HG02763 (cell line): Measurements from ENCODE around the gene EHD1.
"Not testable (repeated sequence)": the region's sequence is repeated elsewhere in the genome, so short reads cannot be mapped to it uniquely, and the experiment has no call there.

Experiments
- ATAC-seq: cut with Tn5 transposase; IDR thresholded peaks from one replicate; pipeline ENCODE4 v1.9.1; 2021; ENCODE audit warnings: mild to moderate bottlenecking, moderate library complexity; ENCODE audit not compliant: unreplicated experiment

The EHD1 gene

DNA sequence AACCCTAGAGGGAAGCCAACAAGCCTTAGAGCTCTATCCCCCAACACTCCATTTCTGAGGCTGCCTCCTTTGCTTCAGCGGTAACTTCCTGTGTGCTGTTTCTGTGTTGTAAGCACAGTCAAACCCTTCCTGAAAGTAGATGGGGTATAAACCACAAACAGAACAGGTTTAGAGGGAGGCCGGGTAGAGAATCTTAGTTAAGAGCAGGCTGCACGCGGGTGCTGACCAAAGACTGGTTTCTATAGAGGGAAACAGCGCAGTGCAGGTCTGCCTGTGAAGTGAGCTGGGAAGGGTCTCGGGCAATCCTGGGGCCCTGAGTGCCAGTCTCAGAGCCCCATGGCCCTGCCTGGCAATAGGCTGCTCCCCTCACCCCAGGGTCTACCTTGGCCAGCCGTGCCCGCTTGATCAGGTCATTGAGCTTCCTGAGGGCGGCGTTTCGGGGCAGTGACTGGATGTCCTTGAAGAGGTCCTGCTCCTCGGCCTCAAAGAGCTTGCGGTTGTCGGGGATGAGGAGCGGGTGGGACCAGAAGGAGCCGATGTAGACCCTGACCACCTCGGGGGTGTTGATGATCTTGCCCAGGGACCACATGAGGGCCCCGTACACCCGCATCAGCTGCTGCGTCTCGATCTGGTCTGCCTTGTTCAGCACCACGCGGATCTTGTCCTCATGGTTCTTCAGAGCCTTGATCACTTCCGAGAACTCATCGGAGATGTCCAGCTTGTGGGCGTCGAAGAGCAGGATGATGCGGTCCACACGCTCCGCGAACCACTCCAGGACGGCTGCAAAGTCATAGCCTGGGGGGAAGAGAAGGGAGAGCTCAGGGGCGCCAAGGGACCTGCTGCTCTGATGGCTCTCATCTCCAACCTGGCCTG, 18.6 kb downstream of the EHD1 start:
- ATAC-seq = peak; percentile 72

DNA sequence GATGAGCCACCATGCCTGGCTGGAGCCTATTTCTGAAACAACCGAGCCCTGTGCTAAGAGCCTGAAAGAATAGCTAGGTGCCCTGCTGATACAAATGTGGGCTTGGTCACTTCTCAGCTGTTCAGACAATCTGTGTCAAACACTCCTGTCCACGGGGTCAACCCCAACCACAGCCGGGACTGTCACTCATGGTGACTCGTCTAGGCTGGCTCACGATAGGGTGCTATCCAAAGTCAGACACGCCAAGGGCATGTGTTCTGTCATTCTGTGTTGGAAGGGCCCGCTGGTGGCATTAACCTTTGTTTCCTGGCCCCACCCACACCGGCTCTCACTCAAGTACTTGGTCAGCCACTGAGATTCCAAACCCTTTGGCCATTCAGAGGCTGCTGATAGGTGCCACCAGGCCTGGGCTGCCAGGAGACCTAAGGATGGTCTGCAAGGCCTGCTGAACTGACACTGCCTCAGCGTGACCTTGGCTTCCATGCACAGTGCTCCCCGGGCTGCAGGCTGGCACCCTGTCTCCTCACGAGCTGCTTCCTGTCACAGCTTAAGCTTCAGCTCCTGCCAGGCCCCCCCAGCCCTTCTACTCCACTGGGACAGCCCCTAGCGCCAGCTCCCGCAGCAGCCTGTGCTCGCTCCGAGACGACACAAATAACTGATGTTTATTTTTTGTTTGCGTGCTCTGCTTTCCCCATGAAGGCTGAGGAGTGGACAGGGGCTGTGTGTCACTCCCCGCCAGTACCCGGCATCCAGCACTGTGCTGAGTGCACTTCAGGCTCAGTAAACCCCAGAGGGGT, 19.8 kb downstream of the EHD1 start:
- ATAC-seq = no peak

DNA sequence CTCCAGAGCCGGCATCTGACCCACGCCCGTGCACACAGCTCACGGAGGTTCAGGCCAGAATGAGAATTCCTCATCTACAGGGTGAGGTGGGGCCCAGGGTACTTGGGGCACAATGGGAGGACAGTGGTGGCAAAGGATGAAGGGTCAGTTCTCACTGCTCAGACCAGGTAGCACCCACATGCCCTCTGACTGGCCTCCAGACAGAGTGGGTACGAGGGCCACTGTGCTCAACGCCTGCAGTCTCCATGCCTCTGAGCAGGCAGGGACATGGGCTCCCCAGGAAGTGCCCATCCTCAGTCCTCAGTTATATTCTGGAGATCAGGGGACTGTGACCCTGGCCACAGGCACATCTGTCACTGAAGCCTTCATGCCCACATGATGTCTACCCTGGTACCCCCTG, 20.9 kb downstream of the EHD1 start:
- no peak for ATAC-seq

DNA sequence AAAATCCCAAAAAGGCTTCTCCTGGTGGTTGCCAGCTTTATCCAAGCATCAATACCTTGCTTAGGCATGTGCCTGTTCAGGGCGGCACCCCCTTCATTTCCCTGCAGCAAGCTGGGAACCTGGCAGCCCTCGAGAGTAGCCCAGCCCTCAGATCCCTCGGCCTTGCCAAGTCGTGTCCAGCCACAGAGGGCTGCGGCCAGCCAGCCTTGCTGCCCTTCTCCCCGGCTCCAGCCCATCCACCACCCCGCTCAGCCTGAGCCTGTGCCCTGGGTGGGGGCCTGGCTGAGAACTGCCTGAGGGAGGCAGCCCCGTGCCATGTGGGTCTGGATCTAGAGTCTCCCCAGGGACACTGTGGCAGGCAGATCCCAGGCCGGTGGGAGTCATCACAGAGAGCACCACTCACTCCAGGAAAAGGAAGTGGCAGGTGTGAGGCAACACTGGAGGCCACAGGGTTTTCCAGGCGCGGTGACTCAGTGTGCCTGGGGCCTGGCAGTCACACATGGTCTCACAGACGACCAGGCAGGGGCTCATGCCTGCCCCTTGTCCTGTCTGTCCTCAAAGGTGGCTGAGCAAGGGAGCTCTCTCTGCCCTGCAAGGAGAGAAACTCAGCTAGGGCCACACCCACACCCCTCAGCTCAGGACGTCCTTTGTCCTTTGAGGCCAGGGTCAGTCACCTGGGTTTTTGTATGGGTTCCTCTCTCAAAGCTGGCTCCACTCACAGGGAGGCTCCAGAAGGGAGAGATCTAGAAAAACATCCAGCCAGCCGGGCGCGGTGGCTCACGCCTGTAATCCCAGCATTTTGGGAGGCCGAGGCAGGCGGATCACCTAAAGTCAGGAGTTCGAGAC, 21.8 kb downstream of the EHD1 start:
- no peak for ATAC-seq

DNA sequence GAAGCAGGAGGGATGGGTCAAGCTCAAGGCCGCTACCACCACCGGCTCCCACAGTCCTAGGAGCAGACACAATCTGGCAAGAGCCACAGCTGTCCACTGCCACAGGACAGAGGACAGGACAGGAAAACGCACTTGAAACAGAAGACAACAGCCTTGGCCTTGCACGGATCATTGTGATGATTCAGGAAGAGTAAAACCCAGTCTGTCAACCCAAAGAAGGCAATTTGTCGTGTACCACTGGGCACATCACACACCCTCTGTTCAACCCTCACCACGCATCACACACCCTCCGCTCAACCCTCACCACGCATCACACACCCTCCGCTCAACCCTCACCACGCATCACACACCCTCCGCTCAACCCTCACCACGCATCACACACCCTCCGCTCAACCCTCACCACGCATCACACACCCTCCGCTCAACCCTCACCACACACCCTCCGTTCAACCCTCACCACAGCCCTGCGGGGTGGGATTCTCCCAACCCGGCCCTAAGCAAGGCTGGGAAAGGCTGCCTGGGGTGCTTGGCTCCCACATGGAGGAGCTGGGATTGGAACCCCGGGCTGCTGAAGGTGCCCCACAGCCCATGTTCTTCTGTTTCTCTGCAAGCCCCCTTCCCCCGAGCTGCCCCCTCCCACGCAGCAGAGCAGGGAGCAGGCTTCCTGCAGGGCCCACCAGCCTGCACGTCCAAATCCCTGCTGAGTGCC, 22.7 kb downstream of the EHD1 start:
- no peak for ATAC-seq

DNA sequence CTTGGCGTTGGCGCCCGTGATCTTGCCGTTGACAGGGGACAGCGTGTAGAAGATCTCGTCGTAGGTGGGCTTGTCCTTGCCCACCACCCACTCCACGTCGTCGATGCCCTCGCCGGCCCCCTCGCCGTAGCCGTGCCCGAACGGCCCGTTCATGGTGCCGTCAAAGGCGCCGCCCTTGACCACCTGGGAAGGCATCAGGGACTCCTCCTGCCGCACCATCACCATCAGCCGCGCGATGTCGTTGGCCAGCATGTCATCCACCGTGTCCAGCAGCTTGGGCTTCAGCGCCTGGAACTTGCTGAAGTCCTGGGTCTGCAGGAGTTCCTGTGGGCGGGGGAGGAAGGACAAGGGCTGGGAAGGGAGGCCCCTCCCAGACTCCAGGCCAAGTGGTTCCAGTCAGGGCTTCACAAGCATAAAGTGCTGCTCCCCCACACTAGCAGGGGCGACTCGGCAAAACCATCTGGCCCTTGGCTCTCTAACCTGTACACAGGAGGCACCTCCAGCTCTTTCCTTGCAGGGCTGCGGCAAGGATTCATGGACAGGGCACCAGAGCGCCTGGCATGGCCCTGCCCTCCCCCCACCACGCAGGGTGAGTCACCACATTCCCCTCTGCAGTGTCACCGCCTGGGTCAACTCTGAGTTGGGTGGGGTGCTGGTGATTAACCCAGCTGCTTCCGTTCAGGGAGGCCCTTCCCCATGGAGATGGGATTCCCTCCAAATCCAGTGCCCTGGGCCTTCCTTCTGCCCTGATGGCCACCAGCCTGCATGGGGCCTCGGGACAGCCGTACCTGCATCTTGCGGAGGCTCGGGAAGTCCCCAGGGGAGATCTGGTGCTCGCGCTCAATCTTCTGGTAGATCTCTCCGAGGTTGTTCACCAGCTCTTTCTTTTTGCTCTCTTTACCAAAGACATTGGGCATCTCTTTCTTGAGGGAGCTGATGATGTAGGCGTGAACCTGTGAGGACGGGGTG, 23.6 kb downstream of the EHD1 start:
- no peak for ATAC-seq

DNA sequence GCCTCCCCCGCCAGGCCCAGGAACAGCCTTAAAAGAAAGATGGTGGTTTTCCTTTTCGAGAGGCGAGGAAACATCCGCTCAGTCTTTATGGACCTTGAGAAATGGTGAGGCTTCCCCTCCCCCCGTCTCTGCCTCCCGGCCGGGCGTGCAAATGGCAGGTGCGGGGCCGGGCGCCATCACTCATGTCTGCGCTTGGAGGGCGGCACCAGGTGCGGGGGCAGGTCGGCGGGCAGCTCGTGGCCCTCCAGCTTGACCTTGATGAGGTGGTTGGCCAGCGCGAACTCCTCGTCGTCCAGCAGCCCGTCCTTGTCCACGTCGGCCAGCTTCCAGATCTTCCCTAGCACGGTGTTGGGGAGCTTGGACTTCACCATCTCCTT, 24.3 kb downstream of the EHD1 start:
- ATAC-seq = no peak

DNA sequence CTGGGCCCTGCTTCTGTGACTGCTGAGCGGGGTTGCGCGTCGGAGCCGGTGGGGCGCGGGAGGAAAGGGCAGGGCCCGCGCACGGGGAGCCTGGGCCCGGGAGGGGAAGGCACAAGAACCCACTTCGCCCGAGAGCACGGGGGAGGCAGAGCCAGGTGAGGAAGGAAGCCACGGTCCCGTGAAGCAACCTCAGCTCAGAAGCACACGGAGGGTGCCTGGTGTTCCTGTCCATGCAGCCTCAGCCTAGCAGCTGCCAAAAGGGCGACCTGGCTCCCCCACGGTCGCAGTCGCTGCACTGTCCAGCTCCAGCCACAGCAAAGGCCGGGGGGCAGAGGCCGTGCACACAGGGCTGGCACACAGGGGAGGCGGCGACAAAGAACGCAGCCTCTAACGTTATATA, 24.7 kb downstream of the EHD1 start:
- no peak for ATAC-seq

DNA sequence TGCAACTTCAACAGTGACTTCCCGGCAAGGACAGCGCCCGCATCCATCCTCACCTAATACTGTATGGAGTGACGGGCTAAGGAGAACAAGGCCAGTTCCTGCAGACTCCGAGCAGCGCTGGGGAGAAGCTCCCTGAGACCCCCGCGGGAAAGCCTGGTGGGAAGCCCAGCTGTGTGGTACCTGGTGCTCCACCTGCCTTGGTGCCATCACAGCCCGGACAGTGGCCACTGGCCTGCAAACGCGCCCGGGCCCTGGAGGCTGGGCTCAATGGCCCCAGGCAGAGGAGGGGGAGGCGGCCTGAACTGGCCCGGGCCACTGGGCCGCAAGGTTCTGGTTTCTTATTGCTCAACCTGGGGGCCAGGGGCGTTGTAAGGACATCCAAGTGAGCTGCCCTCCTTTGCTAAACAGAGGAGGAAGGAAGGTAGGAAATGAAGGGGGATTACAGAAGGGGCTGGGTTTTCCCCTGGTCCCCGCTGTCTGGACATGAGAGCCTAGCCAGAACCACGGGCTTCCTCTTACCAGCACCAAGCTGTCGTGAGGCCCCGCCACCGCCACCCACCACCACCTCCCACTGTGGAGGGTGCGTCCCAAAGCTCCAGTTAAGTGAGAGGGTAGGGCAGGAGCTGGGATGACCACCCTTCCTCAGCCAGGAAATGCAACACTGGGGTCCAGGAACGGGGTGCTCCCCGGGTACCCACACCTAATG, 25.5 kb downstream of the EHD1 start:
- ATAC-seq = no peak

DNA sequence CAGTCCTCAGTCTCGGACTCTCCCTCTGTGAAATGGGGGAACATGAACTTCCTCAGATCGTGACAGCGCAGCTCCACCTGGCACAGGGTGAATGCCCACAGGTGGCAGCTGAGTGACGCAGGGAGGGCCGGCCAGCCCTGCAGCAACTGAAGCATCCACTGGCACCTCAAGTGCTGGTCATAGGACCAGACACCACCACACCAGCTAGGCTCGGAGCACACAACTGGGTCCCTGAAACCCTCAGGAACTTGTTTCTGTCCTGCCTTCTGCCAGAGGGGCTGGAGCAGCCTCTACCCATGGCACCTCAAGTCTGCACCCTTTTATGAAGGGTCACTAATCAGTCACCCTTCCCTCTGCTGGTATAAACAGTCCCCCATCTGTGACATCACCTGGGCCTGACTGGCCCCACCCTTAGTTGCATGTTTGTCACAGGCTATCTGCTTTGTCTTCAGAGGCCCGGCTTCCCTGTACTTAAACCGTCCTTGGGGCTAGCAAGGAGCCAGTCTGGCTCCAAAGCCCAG, 26.5 kb downstream of the EHD1 start:
- ATAC-seq = no peak

DNA sequence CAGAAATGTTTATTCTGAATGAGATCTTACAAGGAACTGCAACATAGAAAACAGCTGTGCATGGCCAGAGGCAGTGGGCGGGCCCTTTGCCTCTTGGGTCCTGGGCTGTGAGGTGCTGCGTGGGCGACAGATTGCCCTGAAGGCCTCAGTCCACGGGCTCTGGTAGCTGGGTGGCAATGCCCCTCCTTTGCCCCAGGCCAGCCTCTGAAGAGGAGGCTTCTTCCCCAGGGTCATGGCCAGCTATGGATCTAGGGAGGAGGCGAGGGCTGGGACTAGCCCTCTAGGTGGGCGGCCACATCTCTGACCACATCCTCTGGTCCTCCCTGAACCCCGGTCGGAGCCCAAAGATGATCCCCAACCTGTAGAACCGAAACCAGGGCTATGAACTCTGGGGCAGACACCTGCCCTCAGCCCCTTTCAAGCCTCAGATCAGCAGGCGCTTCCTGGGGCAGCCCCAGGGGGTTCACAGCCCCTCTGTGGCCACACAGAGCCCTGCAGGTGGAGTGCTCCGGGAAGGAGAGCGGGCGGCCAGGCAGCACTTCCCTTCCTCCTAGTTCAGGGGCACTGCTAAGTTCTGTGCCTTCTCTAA, 27.3 kb downstream of the EHD1 start:
- peak; percentile 64 for ATAC-seq

DNA sequence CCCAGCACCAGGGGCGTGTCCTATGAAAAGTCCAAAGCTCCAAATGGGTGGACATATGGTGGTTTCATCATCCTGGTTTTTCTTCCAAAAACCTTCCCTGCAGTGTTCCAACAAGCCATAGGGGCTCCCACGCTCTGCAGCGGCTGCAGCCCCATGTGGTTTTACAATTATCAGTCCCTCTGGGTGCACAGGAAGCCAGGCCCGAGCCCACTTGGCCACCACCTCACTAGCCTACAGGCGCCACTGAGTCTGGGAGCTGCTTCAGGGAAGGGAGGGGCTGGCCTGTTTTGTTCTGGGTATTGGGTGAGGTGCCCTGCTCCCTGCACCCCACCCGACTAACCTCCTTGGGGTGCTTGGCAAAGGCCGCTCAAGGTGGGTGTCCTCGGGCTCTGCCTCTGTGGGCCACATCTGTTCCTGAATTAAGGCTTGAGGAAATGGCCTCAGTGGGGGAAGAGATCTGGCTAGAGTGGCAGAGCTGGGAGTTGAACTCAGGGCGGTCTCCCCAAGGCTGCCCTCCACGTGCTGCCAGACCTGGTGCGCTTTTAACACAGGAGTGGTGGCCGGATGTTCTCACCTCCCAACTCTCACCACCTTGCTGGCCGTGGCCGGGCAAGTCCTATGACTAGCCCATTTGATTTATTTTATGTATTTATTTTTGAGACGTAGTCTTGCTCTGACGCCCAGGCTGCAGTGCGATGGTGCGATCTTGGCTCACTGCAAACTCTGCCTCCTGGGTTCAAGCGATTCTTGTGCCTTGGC, 28.6 kb downstream of the EHD1 start:
- ATAC-seq = no peak

DNA sequence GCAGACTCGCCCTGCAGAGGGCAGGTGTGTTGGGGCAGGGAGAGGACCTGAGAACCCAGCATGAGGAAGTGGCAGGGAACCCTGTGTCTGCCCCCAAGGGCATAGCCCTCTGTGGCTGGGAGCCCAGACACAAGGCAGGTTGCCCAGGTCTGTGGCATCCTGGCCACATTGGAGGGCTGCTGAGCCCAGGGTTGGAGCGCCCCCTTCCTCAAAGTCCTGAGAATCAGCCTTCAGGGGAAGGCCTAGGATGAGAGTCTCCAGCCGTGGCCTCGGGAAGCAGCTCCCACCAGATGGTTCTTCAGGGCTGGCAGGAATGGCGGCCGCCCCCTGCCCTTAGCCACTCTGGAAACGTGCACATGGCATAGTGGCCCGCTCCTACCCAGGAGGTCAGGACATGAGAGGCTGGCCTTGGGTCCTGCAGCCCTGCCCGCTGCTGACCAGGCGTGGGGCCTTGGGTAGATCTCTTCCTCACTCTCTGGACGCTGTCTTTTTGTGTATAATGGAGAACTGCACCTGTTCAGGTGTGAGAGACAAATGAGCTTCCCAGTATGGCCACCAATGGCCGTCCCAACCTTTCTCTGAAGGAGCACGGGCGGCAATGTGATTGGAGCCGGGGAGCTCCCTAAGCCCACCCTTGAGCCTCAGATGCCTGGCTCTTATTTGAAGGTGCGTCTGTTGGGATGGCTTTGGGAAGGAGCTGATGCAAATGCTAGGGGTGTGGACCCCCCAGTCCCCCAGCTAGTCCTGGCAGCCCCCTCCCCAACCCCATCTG, 29.4 kb downstream of the EHD1 start:
- no peak for ATAC-seq

DNA sequence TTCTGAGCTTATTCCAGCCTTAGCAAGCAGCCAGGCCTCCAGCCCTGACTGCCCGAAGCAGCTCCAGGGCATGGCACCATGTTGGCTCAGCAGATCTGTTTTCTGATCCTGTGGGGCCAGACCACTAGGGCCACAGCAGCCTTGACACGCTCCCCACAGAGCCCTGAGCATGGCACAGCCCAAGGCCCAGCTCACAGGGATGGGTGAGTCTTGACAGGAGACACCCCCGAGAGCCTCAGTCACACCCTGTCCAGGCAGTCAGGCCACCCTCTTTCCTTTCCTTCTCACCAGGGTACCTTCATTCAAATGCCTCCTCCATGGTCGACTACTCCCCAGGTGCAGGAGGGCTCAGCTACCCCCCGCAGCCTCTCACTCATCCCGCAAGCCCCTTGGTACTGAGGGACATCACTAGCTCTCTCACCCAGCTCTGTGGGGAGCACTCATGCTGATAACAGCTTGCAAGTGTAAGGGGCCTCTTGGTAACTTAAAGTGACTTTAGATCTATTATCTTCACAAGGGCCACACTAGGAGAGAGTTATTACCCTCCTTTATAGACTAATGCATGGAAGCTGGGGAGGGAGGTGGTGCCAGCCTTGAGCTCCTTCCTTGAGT, 30.1 kb downstream of the EHD1 start:
- ATAC-seq = no peak

DNA sequence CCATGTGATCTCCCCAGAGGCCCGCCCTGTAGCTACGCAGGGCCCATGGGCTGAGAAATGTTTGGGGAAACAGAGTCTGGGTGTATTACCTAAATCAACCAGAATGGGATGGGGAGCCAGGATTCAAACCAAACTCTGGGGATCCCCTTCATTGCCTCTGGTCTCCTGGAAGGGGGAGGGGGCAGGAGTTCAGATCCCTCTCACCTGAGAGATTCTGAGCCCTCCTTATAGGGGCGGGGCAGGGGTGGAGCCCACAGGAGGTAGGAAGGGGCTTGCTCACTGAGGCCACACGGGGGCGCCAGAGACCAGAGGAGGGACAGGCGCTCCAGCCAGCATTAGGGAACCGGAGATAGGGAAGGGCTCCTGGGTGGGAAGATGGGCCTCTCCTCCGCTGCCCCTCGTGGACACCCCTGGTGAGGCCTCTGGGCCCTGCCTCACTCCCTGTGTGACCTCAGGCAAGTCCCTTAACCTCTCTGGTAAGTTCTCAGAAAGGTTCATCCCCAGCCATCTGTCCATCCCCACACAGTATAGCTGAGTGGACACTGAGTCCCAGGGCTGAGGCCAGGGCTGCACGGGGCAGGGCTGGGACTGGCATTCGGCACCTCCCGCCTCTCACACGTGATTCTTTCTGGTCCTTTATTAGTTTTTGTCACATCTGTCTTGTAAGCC, 31.3 kb downstream of the EHD1 start:
- no peak for ATAC-seq

DNA sequence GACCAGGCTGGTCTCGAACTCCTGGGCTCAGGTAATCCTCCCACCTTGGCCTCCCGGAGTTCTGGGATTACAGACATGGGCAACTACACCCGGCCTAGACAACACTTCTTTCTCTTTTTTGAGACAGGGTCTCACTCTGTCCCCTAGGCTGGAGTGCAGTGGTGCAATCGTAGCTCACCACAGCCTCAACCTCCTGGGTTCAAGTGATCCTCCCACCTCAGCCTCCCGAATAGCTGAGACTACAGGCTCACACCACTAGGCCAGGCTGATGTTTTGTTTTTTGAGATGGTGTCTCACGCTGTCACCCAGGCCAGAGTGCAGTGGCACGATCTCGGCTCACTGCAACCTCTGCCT, 32.7 kb downstream of the EHD1 start:
- not testable (repeated sequence) for ATAC-seq
